ENCODE data around the gene SH3BGRL2.

The SH3BGRL2 gene

GRCh38 chr6:79669766-79670165, 38.6 kb downstream of the SH3BGRL2 start:
- DNase-seq (ENCODE audit: extremely low spot score) = no peak
- POLR2A ChIA-PET = interaction anchor here (0.9 kb wide), 1 partner anchor 133 kb away, joined by 4 read pairs; no protein-coding TSS in a partner anchor
- TF ChIP-seq LEF1 (IDR thresholded peaks at IDR 0.05; ENCODE audit: borderline replicate concordance) (no peak), PKNOX1 (IDR thresholded peaks at IDR 0.05) (no peak), FOXA1 (IDR thresholded peaks at IDR 0.05) (no peak), CTBP1 (IDR thresholded peaks at IDR 0.05; ENCODE audit: borderline replicate concordance) (no peak), FOXK2 (IDR thresholded peaks at IDR 0.05) (no peak), ARNT (IDR thresholded peaks at IDR 0.05) (no peak), TARDBP (IDR thresholded peaks at IDR 0.05) (no peak), NFRKB (IDR thresholded peaks at IDR 0.05) (no peak), HDGF (IDR thresholded peaks at IDR 0.05; ENCODE audit: borderline replicate concordance) (no peak)
- CTCF ChIA-PET = interaction anchor here (0.7 to 1.1 kb wide), 2 partner anchors 29 to 99 kb away, joined by 3 to 5 read pairs; no protein-coding TSS in a partner anchor

DNA sequence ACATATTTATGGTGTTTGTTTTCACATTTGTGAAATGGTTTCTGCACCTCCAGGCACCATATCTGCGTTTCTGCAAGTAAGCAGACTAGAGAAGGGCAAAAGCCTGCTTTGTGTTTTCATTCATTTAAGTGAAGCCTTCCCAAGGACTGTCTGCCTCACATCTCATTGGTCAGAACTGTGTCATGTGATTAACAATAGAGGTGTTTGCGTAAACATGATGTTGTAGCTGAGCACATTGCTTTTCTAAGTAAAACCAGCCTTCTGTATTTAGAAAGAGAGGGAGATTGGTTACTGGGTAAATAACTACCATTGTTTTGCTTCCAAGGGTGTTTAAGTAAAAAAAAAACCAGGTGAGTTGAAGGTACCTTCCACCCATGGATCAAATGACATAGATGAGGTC, 39.7 kb downstream of the SH3BGRL2 start:
- TF ChIP-seq LEF1 (IDR thresholded peaks at IDR 0.05; ENCODE audit: borderline replicate concordance) (no peak), CTBP1 (IDR thresholded peaks at IDR 0.05; ENCODE audit: borderline replicate concordance) (no peak), ELF4 (IDR thresholded peaks at IDR 0.05) (no peak), FOXK2 (IDR thresholded peaks at IDR 0.05) (no peak), TARDBP (IDR thresholded peaks at IDR 0.05) (no peak), FOXA1 (IDR thresholded peaks at IDR 0.05) (no peak), L3MBTL2 (conservative IDR thresholded peaks at IDR 0.05) (no peak), NFRKB (IDR thresholded peaks at IDR 0.05) (no peak), ZNF384 (IDR thresholded peaks at IDR 0.05) (no peak), BHLHE40 (IDR thresholded peaks at IDR 0.05; ENCODE audit: borderline replicate concordance) (no peak), SUZ12 (IDR thresholded peaks at IDR 0.05) (no peak), SP1 (IDR thresholded peaks at IDR 0.05) (no peak), ARNT (IDR thresholded peaks at IDR 0.05) (no peak), PKNOX1 (IDR thresholded peaks at IDR 0.05) (no peak)
- POLR2A ChIA-PET = interaction anchor here (0.9 kb wide), 1 partner anchor 134 kb away, joined by 4 read pairs; no protein-coding TSS in a partner anchor
- CTCF ChIA-PET = no interaction called here

DNA sequence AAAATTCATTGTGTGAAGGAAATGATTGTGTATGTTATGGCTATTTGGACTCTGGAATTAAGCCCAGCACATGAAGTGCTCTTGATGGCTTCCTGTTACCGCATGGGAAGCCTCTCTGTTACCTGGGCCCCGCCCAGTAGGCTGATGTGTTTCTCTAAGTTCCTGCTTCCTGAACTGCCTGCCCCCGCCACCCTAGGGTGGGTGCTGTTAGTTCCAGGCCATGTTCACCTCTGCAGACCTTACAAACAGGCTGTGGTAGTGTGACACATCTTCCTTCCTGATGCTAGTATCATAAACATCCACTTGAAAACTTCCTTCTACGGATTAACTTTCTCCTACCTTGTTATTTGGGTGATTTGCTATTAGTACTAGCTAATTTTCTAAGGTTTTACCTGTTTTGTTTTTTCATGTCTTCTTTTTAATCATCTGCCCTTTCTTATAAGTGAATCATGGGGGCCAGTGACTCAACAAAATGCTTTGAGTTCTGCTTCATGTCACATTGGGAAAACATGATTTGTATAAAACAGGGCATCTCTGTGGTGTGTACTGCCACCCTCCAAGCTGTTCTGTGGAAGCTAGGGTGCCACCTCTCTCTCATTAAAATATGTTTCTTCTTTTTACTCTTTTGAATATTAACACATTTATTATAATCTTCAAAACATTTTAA, 40.6 kb downstream of the SH3BGRL2 start:
- no peak for DNase-seq (ENCODE audit: extremely low spot score)
- ChIA-PET CTCF (interaction anchor here (0.6 to 1.5 kb wide), 4 partner anchors 23 to 109 kb away, joined by 3 to 4 read pairs (median 4); no protein-coding TSS in a partner anchor), POLR2A (no interaction called here)
- TF ChIP-seq BHLHE40 (IDR thresholded peaks at IDR 0.05; ENCODE audit: borderline replicate concordance) (no peak), HDGF (IDR thresholded peaks at IDR 0.05; ENCODE audit: borderline replicate concordance) (no peak), ZNF384 (IDR thresholded peaks at IDR 0.05) (no peak), CTBP1 (IDR thresholded peaks at IDR 0.05; ENCODE audit: borderline replicate concordance) (no peak), FOXM1 (IDR thresholded peaks at IDR 0.05; ENCODE audit: borderline replicate concordance) (no peak), ARNT (IDR thresholded peaks at IDR 0.05) (no peak), SUZ12 (IDR thresholded peaks at IDR 0.05) (no peak), ELF4 (IDR thresholded peaks at IDR 0.05) (no peak), FOXK2 (IDR thresholded peaks at IDR 0.05) (no peak), LEF1 (IDR thresholded peaks at IDR 0.05; ENCODE audit: borderline replicate concordance) (no peak), FOXA1 (IDR thresholded peaks at IDR 0.05) (no peak), PKNOX1 (IDR thresholded peaks at IDR 0.05) (no peak), TARDBP (IDR thresholded peaks at IDR 0.05) (no peak), L3MBTL2 (conservative IDR thresholded peaks at IDR 0.05) (no peak), NFRKB (IDR thresholded peaks at IDR 0.05) (no peak), SP1 (IDR thresholded peaks at IDR 0.05) (no peak)

More for the DNA sequence above, 39.7 kb downstream of the SH3BGRL2 start:
- no peak for DNase-seq (ENCODE audit: extremely low spot score)

- DNase-seq (ENCODE audit: extremely low spot score) = no peak
- no peak for TF ChIP-seq PKNOX1 (IDR thresholded peaks at IDR 0.05)
- POLR2A ChIA-PET = no interaction called here
- CTCF ChIA-PET = interaction anchor here (0.6 to 1.5 kb wide), 6 partner anchors 15 to 102 kb away, joined by 3 to 4 read pairs (median 4); no protein-coding TSS in a partner anchor
Measured at GRCh38 chr6:79672631-79673111, 41.5 kb downstream of the SH3BGRL2 start.

GRCh38 chr6:79673947-79674346, 42.8 kb downstream of the SH3BGRL2 start:
- DNase-seq (ENCODE audit: extremely low spot score) = no peak
- TF ChIP-seq NFRKB (IDR thresholded peaks at IDR 0.05) = no peak
- TF ChIP-seq ZNF384 (IDR thresholded peaks at IDR 0.05) = no peak
- no peak for TF ChIP-seq FOXA1 (IDR thresholded peaks at IDR 0.05)
- TF ChIP-seq TARDBP (IDR thresholded peaks at IDR 0.05) = no peak
- TF ChIP-seq FOXK2 (IDR thresholded peaks at IDR 0.05) = no peak
- TF ChIP-seq ELF4 (IDR thresholded peaks at IDR 0.05) = no peak
- CTCF ChIA-PET = interaction anchor here (1.0 kb wide), 1 partner anchor 103 kb away, joined by 3 read pairs; no protein-coding TSS in a partner anchor
- POLR2A ChIA-PET = no interaction called here
